Measurements from ENCODE around the gene IL1RL1. TPM values are rescaled to one million over a fixed set of nuclear protein-coding genes. Genes with fewer than 3 reads are reported as not detected.

The IL1RL1 gene
- total RNA-seq, 1 donor from 2014 or later = not detected

GRCh38 chr2:102350137-102350793 is 38.9 kb downstream of the IL1RL1 start:
- peaks cover 72% of the 10 kb centered on the region for H3K27me3 Mint-ChIP-seq (ENCODE audit: unreplicated experiment)
- peaks cover 1% of the 10 kb centered on the region for H3K4me1 Mint-ChIP-seq (ENCODE audit: unreplicated experiment)
- H3K9me3 Mint-ChIP-seq (ENCODE audit: unreplicated experiment) = no peaks in the 10 kb centered on the region
- H3K36me3 Mint-ChIP-seq (ENCODE audit: unreplicated experiment) = no peaks in the 10 kb centered on the region
- no peak for DNase-seq (ENCODE audit: extremely low spot score, unreplicated experiment)
- H3K27ac Mint-ChIP-seq (ENCODE audit: unreplicated experiment) = no peak overlapping the region
- no peak for TF ChIP-seq CTCF (IDR thresholded peaks at IDR 0.05)
- H3K4me3 Mint-ChIP-seq (ENCODE audit: unreplicated experiment) = no peak overlapping the region

GRCh38 chr2:102355526-102356380 is 44.4 kb downstream of the IL1RL1 start, which contains the start of gene IL18R1:
TSS of gene IL18R1 (plus strand) at chr2:102355796. CDS start at chr2:102362661, 6,865 bp downstream.
- DNase-seq (ENCODE audit: extremely low spot score, unreplicated experiment) = peak; percentile 90
- Mint-ChIP-seq H3K9me3 (ENCODE audit: unreplicated experiment) (no peaks in the 10 kb centered on the region), H3K4me1 (ENCODE audit: unreplicated experiment) (peaks cover 7% of the 10 kb centered on the region), H3K27ac (ENCODE audit: unreplicated experiment) (no peak within 1 kb of the TSS), H3K27me3 (ENCODE audit: unreplicated experiment) (peaks cover 57% of the 10 kb centered on the region), H3K4me3 (ENCODE audit: unreplicated experiment) (peak within 1 kb of the TSS; percentile 65), H3K36me3 (ENCODE audit: unreplicated experiment) (no peaks in the 10 kb centered on the region)
- peak; percentile 87 for TF ChIP-seq CTCF (IDR thresholded peaks at IDR 0.05)

- no peak overlapping the region for H3K27ac Mint-ChIP-seq (ENCODE audit: unreplicated experiment)
- no peak for DNase-seq (ENCODE audit: extremely low spot score, unreplicated experiment)
- no peaks in the 10 kb centered on the region for H3K36me3 Mint-ChIP-seq (ENCODE audit: unreplicated experiment)
- peak overlapping the region; percentile 65 for H3K4me3 Mint-ChIP-seq (ENCODE audit: unreplicated experiment)
- no peaks in the 10 kb centered on the region for H3K9me3 Mint-ChIP-seq (ENCODE audit: unreplicated experiment)
- peaks cover 52% of the 10 kb centered on the region for H3K27me3 Mint-ChIP-seq (ENCODE audit: unreplicated experiment)
- peaks cover 7% of the 10 kb centered on the region for H3K4me1 Mint-ChIP-seq (ENCODE audit: unreplicated experiment)
- no peak for TF ChIP-seq CTCF (IDR thresholded peaks at IDR 0.05)
These were observed 45.0 kb downstream of the IL1RL1 start for GRCh38 chr2:102356381-102356712.

- H3K9me3 Mint-ChIP-seq (ENCODE audit: unreplicated experiment) = no peaks in the 10 kb centered on the region
- no peaks in the 10 kb centered on the region for H3K36me3 Mint-ChIP-seq (ENCODE audit: unreplicated experiment)
- TF ChIP-seq CTCF (IDR thresholded peaks at IDR 0.05) = no peak
- peaks cover 7% of the 10 kb centered on the region for H3K4me1 Mint-ChIP-seq (ENCODE audit: unreplicated experiment)
- H3K27ac Mint-ChIP-seq (ENCODE audit: unreplicated experiment) = no peak overlapping the region
- no peak overlapping the region for H3K4me3 Mint-ChIP-seq (ENCODE audit: unreplicated experiment)
- H3K27me3 Mint-ChIP-seq (ENCODE audit: unreplicated experiment) = peaks cover 52% of the 10 kb centered on the region
- no peak for DNase-seq (ENCODE audit: extremely low spot score, unreplicated experiment)
These were observed 45.4 kb downstream of the IL1RL1 start for GRCh38 chr2:102356741-102357140.

- Mint-ChIP-seq H3K36me3 (ENCODE audit: unreplicated experiment) (no peaks in the 10 kb centered on the region), H3K4me3 (ENCODE audit: unreplicated experiment) (no peak overlapping the region), H3K27me3 (ENCODE audit: unreplicated experiment) (peaks cover 52% of the 10 kb centered on the region), H3K9me3 (ENCODE audit: unreplicated experiment) (no peaks in the 10 kb centered on the region), H3K27ac (ENCODE audit: unreplicated experiment) (no peak overlapping the region), H3K4me1 (ENCODE audit: unreplicated experiment) (peaks cover 7% of the 10 kb centered on the region)
- TF ChIP-seq CTCF (IDR thresholded peaks at IDR 0.05) = no peak
- DNase-seq (ENCODE audit: extremely low spot score, unreplicated experiment) = no peak
These were observed 46.6 kb downstream of the IL1RL1 start for GRCh38 chr2:102357937-102358336.

Measured in osteocyte (in vitro differentiated cells).